ENCODE data around the gene CAV1. TPM values are rescaled to one million over a fixed set of nuclear protein-coding genes. Genes with fewer than 3 reads are reported as not detected.

The CAV1 gene
- total RNA-seq, 1 donor from 2014 or later: 157 TPM

DNA sequence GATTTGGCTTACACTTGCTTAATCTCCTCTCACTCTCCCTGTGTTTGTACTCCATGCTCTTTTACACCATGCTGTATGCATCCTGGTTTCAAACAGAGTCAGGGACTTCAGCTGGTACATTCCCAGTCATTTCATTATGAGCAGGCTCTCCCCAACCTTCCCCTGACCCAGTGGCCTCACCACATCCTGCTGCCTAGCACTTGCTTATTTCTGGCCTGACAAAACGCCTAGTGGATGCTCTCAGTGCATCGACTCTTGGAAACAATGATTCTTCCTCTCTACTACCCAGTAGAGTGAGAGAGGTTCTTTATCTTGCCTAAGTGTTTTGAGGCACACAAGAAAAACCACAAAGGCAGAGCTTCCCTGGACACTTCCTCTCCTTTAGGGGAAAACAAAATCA lies 63.4 kb downstream of the CAV1 start:
- DNase-seq (ENCODE audit: low read depth) (no peak), FAIRE-seq (no peak)
- Histone ChIP-seq H3K36me3 (ENCODE audit: control insufficient read depth, insufficient read depth, low read length) (no peaks in the 10 kb centered on the region), H3K4me3 (ENCODE audit: low read depth, low read length) (no peak overlapping the region), H3K27me3 (ENCODE audit: control insufficient read depth, insufficient read depth, low read length) (no peaks in the 10 kb centered on the region)
- TF ChIP-seq CTCF (IDR thresholded peaks at IDR 0.05; ENCODE audit: insufficient read depth, low read length, severe bottlenecking): no peak

GRCh38 chr7:116588641-116589594 lies 64.1 kb downstream of the CAV1 start:
- Histone ChIP-seq H3K4me3 (ENCODE audit: low read depth, low read length) (no peak overlapping the region), H3K36me3 (ENCODE audit: control insufficient read depth, insufficient read depth, low read length) (no peaks in the 10 kb centered on the region), H3K27me3 (ENCODE audit: control insufficient read depth, insufficient read depth, low read length) (no peaks in the 10 kb centered on the region)
- FAIRE-seq: no peak
- DNase-seq (ENCODE audit: low read depth): peak; percentile 57
- TF ChIP-seq CTCF (IDR thresholded peaks at IDR 0.05; ENCODE audit: insufficient read depth, low read length, severe bottlenecking): peak; percentile 16

GRCh38 chr7:116591202-116592040 lies 66.6 kb downstream of the CAV1 start:
- H3K4me3 ChIP-seq (ENCODE audit: low read depth, low read length): no peak overlapping the region
- peak; percentile 64 for DNase-seq (ENCODE audit: low read depth)
- peak; percentile 32 for TF ChIP-seq CTCF (IDR thresholded peaks at IDR 0.05; ENCODE audit: insufficient read depth, low read length, severe bottlenecking)
- no peak for FAIRE-seq
- H3K36me3 ChIP-seq (ENCODE audit: control insufficient read depth, insufficient read depth, low read length): no peaks in the 10 kb centered on the region
- no peaks in the 10 kb centered on the region for H3K27me3 ChIP-seq (ENCODE audit: control insufficient read depth, insufficient read depth, low read length)

DNA sequence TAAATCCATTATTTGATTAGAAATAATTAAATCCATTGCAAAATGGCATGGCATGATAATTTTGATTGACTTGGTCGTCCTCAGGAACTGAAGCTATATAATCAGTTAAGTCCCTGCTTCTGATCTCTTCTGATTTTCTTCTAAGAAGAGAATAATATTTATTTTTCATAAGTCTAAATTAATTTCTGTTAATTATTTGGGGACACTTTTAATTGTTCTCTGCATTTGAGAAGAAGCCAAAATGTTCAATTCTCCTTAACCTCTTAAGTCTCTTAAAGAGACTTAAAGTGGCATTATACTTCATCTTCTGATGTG lies 67.2 kb downstream of the CAV1 start:
- Histone ChIP-seq H3K4me3 (ENCODE audit: low read depth, low read length) (no peak overlapping the region), H3K36me3 (ENCODE audit: control insufficient read depth, insufficient read depth, low read length) (no peaks in the 10 kb centered on the region), H3K27me3 (ENCODE audit: control insufficient read depth, insufficient read depth, low read length) (no peaks in the 10 kb centered on the region)
- no peak for DNase-seq (ENCODE audit: low read depth)
- FAIRE-seq: no peak
- no peak for TF ChIP-seq CTCF (IDR thresholded peaks at IDR 0.05; ENCODE audit: insufficient read depth, low read length, severe bottlenecking)

DNA sequence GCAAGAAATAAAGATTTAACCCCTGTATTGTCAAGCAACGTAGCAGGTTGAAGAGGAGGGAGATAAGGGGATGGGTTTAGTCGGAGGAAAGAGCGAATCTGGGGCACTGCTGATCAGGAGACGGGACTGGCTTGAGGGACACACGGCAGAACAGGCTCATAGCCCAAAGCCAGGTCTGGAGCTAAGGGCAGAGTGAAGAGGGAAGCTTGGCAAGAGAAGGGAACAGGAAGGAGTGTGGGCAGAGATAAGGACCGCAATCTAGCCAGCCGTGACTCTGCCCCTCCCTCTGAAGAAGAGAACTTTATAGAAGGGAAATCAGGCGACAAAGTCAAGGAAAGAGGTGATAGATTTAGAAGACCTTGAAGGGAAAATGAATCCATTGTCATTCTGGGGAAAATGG lies 67.6 kb downstream of the CAV1 start:
- no peak for DNase-seq (ENCODE audit: low read depth)
- no peaks in the 10 kb centered on the region for H3K27me3 ChIP-seq (ENCODE audit: control insufficient read depth, insufficient read depth, low read length)
- no peak overlapping the region for H3K4me3 ChIP-seq (ENCODE audit: low read depth, low read length)
- FAIRE-seq: no peak
- no peaks in the 10 kb centered on the region for H3K36me3 ChIP-seq (ENCODE audit: control insufficient read depth, insufficient read depth, low read length)
- no peak for TF ChIP-seq CTCF (IDR thresholded peaks at IDR 0.05; ENCODE audit: insufficient read depth, low read length, severe bottlenecking)
